Heart left ventricle (tissue), 13 donors: ENCODE measurements around the gene DYNC1I1.

Experiments used
- CTCF ChIP-seq, 12 donors: fragments of 200-600 bp; sonication (generic) in 4 of 12; IDR thresholded peaks; one replicate each; pipeline versions ENCODE4 v1.5.0 to v1.8.0; 2018 to 2022; ENCODE audit warnings: antibody characterized with exemption in 12 of 12, mild to moderate bottlenecking in 5 of 12
- POLR2A ChIP-seq, 2 donors: fragments of 450-650 bp; IDR thresholded peaks; one replicate each; pipeline ENCODE4 v1.6.1; 2017; ENCODE audit warnings: antibody characterized with exemption in 2 of 2, mild to moderate bottlenecking in 2 of 2, moderate library complexity in 2 of 2
- donor health status: ischemic (EF 13 %, LVEDD 7.1; RV severe dilation, severe dysfunction).
- donor health status: DM: no; HTN: yes; CAD: no.
- donor health status: DM: no; HTN: no; CAD: no.
- donor health status: ischemic (EF 25% LVEDD 6.9; RV normal size, moderate dysfunction).
- donor health status: ischemic (EF 25% LVEDD 5.7; RV mildly dilated, moderate dysfunction).
- donor health status: ischemic (EF 35%, LVEDD 5.7; RV mildly dilated, moderate dysfunction).
- donor health status: nonischemic (EF 11% LVEDD 7.7; RV severe dilation, severe dysfunction).
- donor health status: DM: yes; HTN: yes; CAD: no.
- donor health status: PGD.
- donor health status: ischemic (EF 29% LVEDD 5.4; RV normal size, mild dysfunction).
- donor health status: nonischemic (EF 23%, LVEDD 6.1; RV moderate dilation, normal function).

DNA sequence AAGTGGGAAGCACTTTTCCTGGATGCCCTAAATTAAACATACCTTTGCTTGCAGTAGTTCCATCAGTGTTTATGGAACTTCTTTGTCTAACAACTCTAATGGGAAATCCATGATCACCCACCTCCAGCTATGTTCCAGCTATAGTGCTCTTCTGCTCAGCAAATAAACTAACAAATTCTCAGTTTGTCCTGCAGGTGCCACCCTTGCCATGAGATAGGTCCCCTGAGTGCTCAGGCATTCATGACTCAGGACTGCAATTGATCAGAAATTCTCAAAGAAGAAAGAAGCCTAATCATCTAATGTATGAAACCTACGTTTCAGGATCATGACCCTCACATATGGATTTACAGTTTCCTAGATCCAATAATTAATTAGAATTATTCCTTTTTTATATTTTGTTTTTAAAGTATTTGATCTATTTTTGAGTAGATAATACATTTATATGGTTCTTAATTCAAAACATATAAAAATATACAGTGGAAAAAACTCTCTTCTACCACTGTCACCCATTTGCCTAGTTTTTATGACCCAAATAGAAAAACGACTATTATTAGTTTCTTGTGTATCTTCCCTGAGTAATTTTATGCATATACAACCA is 48.7 kb upstream of the DYNC1I1 start:
- peak in 11 of 12 donors; percentile 33 to 59 (median 50) for TF ChIP-seq CTCF (IDR thresholded peaks at IDR 0.05)
- TF ChIP-seq POLR2A (IDR thresholded peaks at IDR 0.05), result no peak
